SK-N-SH treated with all-trans-retinoic acid at 6 μM for 48 hours (cell line): Measurements from ENCODE around the gene PPIG.

ENCODE experiments used
- ARNTL ChIP-seq: fragments of 450-650 bp; formaldehyde crosslinking; IDR thresholded peaks from 2 replicates; pipeline ENCODE4 v1.5.0; 2020; ENCODE audit warnings: low read depth, mild to moderate bottlenecking, moderate library complexity, borderline replicate concordance
- TF ChIP-seq, protein P1 (sequence below): fragments of 250-450 bp; sonication (Bioruptor Pico); IDR thresholded peaks from 2 replicates; pipeline ENCODE4 v1.5.1; 2021; ENCODE audit warnings: mild to moderate bottlenecking, moderate library complexity

DNA sequence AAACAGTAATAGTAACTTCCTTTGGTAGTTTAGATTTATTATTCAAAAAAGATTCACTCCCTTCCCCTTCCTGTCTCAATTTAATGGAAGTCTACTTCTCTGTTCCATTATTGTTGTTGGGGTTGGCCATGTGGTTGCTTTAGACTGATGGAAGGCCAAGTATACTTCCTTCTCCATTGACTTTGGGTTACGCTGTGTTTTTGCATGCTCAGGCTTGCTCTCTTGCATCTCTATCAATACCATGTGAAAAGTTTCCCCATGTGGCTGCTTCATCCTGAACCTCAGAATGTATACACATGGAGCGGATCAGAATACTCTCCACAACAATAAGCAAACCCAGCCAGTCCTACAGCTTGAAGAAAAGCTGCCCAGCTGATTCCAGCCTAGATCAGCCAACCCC lies 89.8 kb downstream of the PPIG start:
- TF ChIP-seq, protein P1, sequence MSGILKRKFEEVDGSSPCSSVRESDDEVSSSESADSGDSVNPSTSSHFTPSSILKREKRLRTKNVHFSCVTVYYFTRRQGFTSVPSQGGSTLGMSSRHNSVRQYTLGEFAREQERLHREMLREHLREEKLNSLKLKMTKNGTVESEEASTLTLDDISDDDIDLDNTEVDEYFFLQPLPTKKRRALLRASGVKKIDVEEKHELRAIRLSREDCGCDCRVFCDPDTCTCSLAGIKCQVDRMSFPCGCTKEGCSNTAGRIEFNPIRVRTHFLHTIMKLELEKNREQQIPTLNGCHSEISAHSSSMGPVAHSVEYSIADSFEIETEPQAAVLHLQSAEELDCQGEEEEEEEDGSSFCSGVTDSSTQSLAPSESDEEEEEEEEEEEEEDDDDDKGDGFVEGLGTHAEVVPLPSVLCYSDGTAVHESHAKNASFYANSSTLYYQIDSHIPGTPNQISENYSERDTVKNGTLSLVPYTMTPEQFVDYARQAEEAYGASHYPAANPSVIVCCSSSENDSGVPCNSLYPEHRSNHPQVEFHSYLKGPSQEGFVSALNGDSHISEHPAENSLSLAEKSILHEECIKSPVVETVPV = no peak
- TF ChIP-seq ARNTL = no peak
